ENCODE data around the gene CREB5. TPM values are rescaled to one million over a fixed set of nuclear protein-coding genes. Genes with fewer than 3 reads are reported as not detected.

CREB5 gene
- total RNA-seq, 1 experiment from 2014 or later = 40.5 TPM

GRCh38 chr7:28369523-28369922 lies 42.8 kb upstream of the CREB5 start:
- POLR2A ChIA-PET = no interaction called here
- H3K4me3 Mint-ChIP-seq (ENCODE audit: unreplicated experiment) = no peak overlapping the region
- no peak for DNase-seq (ENCODE audit: unreplicated experiment)
- no peaks in the 10 kb centered on the region for H3K36me3 Mint-ChIP-seq (ENCODE audit: insufficient read depth, unreplicated experiment)
- no peaks in the 10 kb centered on the region for H3K4me1 Mint-ChIP-seq (ENCODE audit: insufficient read depth, unreplicated experiment)
- H3K27ac Mint-ChIP-seq (ENCODE audit: low read depth, unreplicated experiment) = no peak overlapping the region
- H3K27me3 Mint-ChIP-seq (ENCODE audit: insufficient read depth, unreplicated experiment) = no peaks in the 10 kb centered on the region
- BruUV-seq (replicated peaks) = no TSS peak
- intact Hi-C loops (cut with micrococcal nuclease) = no loop called here
- TF ChIP-seq, protein P1, sequence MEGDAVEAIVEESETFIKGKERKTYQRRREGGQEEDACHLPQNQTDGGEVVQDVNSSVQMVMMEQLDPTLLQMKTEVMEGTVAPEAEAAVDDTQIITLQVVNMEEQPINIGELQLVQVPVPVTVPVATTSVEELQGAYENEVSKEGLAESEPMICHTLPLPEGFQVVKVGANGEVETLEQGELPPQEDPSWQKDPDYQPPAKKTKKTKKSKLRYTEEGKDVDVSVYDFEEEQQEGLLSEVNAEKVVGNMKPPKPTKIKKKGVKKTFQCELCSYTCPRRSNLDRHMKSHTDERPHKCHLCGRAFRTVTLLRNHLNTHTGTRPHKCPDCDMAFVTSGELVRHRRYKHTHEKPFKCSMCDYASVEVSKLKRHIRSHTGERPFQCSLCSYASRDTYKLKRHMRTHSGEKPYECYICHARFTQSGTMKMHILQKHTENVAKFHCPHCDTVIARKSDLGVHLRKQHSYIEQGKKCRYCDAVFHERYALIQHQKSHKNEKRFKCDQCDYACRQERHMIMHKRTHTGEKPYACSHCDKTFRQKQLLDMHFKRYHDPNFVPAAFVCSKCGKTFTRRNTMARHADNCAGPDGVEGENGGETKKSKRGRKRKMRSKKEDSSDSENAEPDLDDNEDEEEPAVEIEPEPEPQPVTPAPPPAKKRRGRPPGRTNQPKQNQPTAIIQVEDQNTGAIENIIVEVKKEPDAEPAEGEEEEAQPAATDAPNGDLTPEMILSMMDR (IDR thresholded peaks at IDR 0.05; ENCODE audit: unreplicated experiment) = no peak
- H3K9me3 Mint-ChIP-seq (ENCODE audit: unreplicated experiment) = peaks cover 12% of the 10 kb centered on the region
- CTCF ChIA-PET = interaction anchor here (1.2 kb wide), 1 partner anchor 72 kb away, joined by 3 read pairs; no protein-coding TSS in a partner anchor

GRCh38 chr7:28371846-28372245 lies 40.5 kb upstream of the CREB5 start:
- H3K36me3 Mint-ChIP-seq (ENCODE audit: insufficient read depth, unreplicated experiment) = no peaks in the 10 kb centered on the region
- intact Hi-C loops (cut with micrococcal nuclease) = no loop called here
- BruUV-seq (replicated peaks) = no TSS peak
- H3K27ac Mint-ChIP-seq (ENCODE audit: low read depth, unreplicated experiment) = no peak overlapping the region
- DNase-seq (ENCODE audit: unreplicated experiment) = no peak
- TF ChIP-seq, protein P1 (IDR thresholded peaks at IDR 0.05; ENCODE audit: unreplicated experiment) = no peak
- H3K4me1 Mint-ChIP-seq (ENCODE audit: insufficient read depth, unreplicated experiment) = no peaks in the 10 kb centered on the region
- POLR2A ChIA-PET = interaction anchor here (0.6 to 1.0 kb wide), 2 partner anchors 10 to 367 kb away, joined by 3 to 4 read pairs; no protein-coding TSS in a partner anchor
- CTCF ChIA-PET = interaction anchor here (1.1 kb wide), 1 partner anchor 8 kb away, joined by 3 read pairs; no protein-coding TSS in a partner anchor
- no peaks in the 10 kb centered on the region for H3K9me3 Mint-ChIP-seq (ENCODE audit: unreplicated experiment)
- H3K27me3 Mint-ChIP-seq (ENCODE audit: insufficient read depth, unreplicated experiment) = no peaks in the 10 kb centered on the region
- no peak overlapping the region for H3K4me3 Mint-ChIP-seq (ENCODE audit: unreplicated experiment)

DNA sequence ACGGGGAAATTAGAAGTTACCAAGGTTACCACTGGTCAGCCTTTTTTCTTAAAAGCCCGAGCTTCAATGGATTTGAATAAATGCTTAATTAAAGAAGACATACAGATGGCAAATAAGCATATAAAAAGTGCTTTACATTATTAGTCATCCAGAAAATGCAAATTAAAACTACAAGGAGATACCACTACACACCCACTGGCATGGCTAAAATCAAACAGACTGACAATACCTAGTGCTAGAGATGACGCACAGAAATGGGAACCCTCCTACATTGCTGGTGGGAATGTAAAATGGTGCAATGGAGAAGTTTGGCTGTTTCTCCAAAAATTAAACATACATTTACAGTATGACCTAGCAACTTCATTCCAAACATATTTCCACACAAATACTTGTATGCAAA lies 38.3 kb upstream of the CREB5 start:
- ChIA-PET CTCF (interaction anchor here (0.7 kb wide), 1 partner anchor 367 kb away, joined by 4 read pairs; no protein-coding TSS in a partner anchor), POLR2A (no interaction called here)
- DNase-seq (ENCODE audit: unreplicated experiment) = no peak
- TF ChIP-seq, protein P1 (IDR thresholded peaks at IDR 0.05; ENCODE audit: unreplicated experiment) = no peak
- intact Hi-C loops (cut with micrococcal nuclease) = no loop called here
- Mint-ChIP-seq H3K27ac (ENCODE audit: low read depth, unreplicated experiment) (no peak overlapping the region), H3K4me1 (ENCODE audit: insufficient read depth, unreplicated experiment) (no peaks in the 10 kb centered on the region), H3K27me3 (ENCODE audit: insufficient read depth, unreplicated experiment) (no peaks in the 10 kb centered on the region), H3K36me3 (ENCODE audit: insufficient read depth, unreplicated experiment) (no peaks in the 10 kb centered on the region), H3K4me3 (ENCODE audit: unreplicated experiment) (no peak overlapping the region), H3K9me3 (ENCODE audit: unreplicated experiment) (no peaks in the 10 kb centered on the region)
- BruUV-seq (replicated peaks) = no TSS peak

DNA sequence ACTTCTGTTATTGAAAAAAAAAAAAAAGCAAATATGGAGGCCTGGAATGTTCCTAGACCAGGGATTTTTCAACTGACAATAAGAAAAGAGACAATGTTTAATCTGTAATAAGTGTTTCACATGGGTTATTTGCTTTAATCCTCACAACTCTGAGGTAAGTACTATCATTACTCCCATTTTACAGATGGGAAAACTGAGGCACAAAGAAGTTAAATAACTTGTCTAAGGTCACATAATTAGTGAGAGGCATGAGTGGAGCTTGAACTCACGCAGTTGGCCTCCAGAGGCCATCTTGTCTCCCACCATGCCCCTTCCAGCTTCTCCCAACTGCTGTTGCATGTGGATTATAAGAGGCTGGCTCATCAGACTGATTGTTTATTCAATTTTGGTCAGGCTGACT lies 36.6 kb upstream of the CREB5 start:
- intact Hi-C loops (cut with micrococcal nuclease) = no loop called here
- DNase-seq (ENCODE audit: unreplicated experiment) = no peak
- no TSS peak for BruUV-seq (replicated peaks)
- H3K27ac Mint-ChIP-seq (ENCODE audit: low read depth, unreplicated experiment) = no peak overlapping the region
- H3K27me3 Mint-ChIP-seq (ENCODE audit: insufficient read depth, unreplicated experiment) = no peaks in the 10 kb centered on the region
- TF ChIP-seq, protein P1 (IDR thresholded peaks at IDR 0.05; ENCODE audit: unreplicated experiment) = no peak
- no peaks in the 10 kb centered on the region for H3K4me1 Mint-ChIP-seq (ENCODE audit: insufficient read depth, unreplicated experiment)
- H3K4me3 Mint-ChIP-seq (ENCODE audit: unreplicated experiment) = no peak overlapping the region
- ChIA-PET CTCF (interaction anchor here (0.7 to 1.7 kb wide), 5 partner anchors 9 to 19 kb away, joined by 3 to 4 read pairs (median 3); no protein-coding TSS in a partner anchor), POLR2A (interaction anchor here (1.5 kb wide), 1 partner anchor 12 kb away, joined by 4 read pairs; no protein-coding TSS in a partner anchor)
- no peaks in the 10 kb centered on the region for H3K36me3 Mint-ChIP-seq (ENCODE audit: insufficient read depth, unreplicated experiment)
- no peaks in the 10 kb centered on the region for H3K9me3 Mint-ChIP-seq (ENCODE audit: unreplicated experiment)
